Stimulated activated naive CD8-positive, alpha-beta T cell treated with anti-CD3 and anti-CD28 coated beads, Interleukin-15, amount 100 ng/mL, for 72 hours (primary cell): ENCODE measurements around the gene TCF4.

Experiments
- ATAC-seq: fragments of 150-1000 bp; cut with Tn5 transposase; 2 replicates; pipeline ENCODE4 v1.10.0; 2021; ENCODE audit warnings: mild to moderate bottlenecking, moderate library complexity
- DNase-seq, 2 donors: peaks; one replicate each; pipeline ENCODE4 v3.0.0; 2021 to 2022
- H3K27ac Mint-ChIP-seq, 2 donors: one replicate each; pipeline ENCODE4 v1.8.0; 2022; ENCODE audit warnings: mild to moderate bottlenecking in 2 of 2, mixed read lengths in 2 of 2, moderate library complexity in 2 of 2
- H3K27me3 Mint-ChIP-seq: one replicate; pipeline ENCODE4 v1.8.0; 2022; ENCODE audit warnings: mixed read lengths
- H3K4me1 Mint-ChIP-seq: one replicate; pipeline ENCODE4 v1.8.0; 2022; ENCODE audit warnings: mild to moderate bottlenecking, mixed read lengths
- H3K4me3 Mint-ChIP-seq, 2 donors: one replicate each; pipeline ENCODE4 v1.8.0; 2022; ENCODE audit warnings: mild to moderate bottlenecking in 2 of 2, mixed read lengths in 2 of 2, moderate library complexity in 1 of 2
- H3K9me3 Mint-ChIP-seq, 2 donors: one replicate each; pipeline ENCODE4 v1.8.0; 2022; ENCODE audit warnings: mixed read lengths in 2 of 2

The TCF4 gene

DNA sequence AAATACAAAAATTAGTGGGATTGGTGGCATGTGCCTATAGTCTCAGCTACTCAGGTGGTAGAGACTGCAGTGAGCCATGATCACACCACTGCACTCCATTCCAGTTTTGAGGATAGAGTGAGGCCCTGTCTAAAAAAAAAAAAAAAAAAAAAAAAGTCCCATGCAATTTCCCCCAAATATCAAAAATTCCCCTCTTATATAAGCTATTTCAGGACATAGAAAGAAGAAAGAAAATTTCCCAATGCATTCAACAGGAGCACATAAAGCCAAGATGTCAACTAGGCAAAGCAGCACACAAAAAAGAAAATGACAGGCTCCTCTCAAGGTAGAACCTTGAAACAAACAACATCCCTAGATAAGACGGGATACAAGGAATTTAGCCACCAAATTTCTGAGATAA, 213.3 kb downstream of the TCF4 start:
- H3K4me1 Mint-ChIP-seq, result no peaks in the 10 kb centered on the region
- no peaks in the 10 kb centered on the region for H3K27me3 Mint-ChIP-seq
- DNase-seq, result no peak
- H3K9me3 Mint-ChIP-seq, result no peaks in the 10 kb centered on the region
- no peak for ATAC-seq
- H3K4me3 Mint-ChIP-seq, result no peak overlapping the region
- H3K27ac Mint-ChIP-seq, result no peak overlapping the region

DNA sequence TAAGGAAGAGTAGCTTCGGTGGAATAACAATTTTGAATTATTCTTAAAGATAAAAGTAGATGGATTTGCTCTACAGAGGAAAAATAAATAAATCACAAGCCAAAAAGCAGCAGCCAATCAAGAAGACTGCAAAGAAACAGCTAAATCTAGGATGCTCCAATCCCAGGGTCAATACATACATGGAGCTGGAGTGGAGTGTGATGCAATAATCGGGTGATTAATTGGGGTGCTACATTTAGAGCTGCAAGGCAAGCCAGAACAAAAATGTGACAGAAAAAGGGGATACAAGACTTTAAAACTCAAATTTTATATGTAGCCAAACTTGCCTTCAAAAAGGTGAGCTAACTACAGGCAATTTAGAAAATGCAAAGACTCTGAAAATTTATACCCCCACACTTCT, 215.8 kb downstream of the TCF4 start:
- Mint-ChIP-seq H3K27me3 (no peaks in the 10 kb centered on the region), H3K4me3 (no peak overlapping the region), H3K9me3 (no peaks in the 10 kb centered on the region), H3K4me1 (no peaks in the 10 kb centered on the region), H3K27ac (no peak overlapping the region)
- ATAC-seq, result no peak
- no peak for DNase-seq

DNA sequence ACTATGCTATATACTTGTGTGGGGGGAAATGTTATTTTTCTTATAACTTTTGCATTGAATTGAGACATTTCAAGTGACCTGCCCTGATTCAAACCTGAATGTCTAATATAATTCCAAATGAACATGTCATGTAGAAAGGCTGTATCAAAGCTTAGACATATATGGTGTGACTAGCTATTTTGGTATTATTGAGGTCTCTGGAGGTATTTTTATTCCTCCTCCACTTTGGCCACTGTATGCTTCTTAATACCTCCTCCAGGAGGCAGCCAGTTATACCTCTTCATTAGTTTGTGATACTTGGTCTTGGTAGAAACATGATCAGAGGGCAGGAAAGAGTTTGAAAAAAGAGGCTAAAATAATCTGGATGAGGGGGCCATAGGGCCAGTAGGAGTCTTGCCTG, 217.1 kb downstream of the TCF4 start:
- H3K27me3 Mint-ChIP-seq, result no peaks in the 10 kb centered on the region
- ATAC-seq, result no peak
- no peaks in the 10 kb centered on the region for H3K9me3 Mint-ChIP-seq
- H3K4me3 Mint-ChIP-seq, result no peak overlapping the region
- no peaks in the 10 kb centered on the region for H3K4me1 Mint-ChIP-seq
- DNase-seq, result no peak
- no peak overlapping the region for H3K27ac Mint-ChIP-seq

- H3K27me3 Mint-ChIP-seq, result no peaks in the 10 kb centered on the region
- no peak overlapping the region for H3K4me3 Mint-ChIP-seq
- ATAC-seq (no peak), DNase-seq (no peak)
- H3K27ac Mint-ChIP-seq, result no peak overlapping the region
- no peaks in the 10 kb centered on the region for H3K4me1 Mint-ChIP-seq
- no peaks in the 10 kb centered on the region for H3K9me3 Mint-ChIP-seq
These were observed 218.6 kb downstream of the TCF4 start for GRCh38 chr18:55369346-55369745.

DNA sequence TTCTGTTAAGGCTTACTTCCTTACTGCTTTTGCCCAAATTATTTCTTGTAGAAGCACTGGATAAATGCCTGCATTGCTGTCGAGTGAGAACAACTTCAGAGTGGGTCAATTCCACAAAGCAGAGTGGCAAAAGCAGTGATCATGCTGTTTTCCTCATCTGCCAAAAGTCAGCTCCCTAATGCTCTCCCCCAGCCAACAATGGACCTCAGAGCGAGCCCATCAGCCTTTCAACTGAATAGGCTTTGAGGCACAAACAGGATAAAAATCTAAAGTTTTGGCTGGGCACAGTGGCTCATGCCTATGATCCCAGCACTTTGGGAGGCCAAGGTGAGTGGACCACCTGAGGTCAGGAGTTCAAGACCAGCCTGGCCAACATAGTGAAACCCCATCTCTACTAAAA, 222.7 kb downstream of the TCF4 start:
- Mint-ChIP-seq H3K9me3 (no peaks in the 10 kb centered on the region), H3K4me3 (no peak overlapping the region), H3K4me1 (no peaks in the 10 kb centered on the region), H3K27me3 (peaks cover 7% of the 10 kb centered on the region), H3K27ac (no peak overlapping the region)
- ATAC-seq (no peak), DNase-seq (no peak)

DNA sequence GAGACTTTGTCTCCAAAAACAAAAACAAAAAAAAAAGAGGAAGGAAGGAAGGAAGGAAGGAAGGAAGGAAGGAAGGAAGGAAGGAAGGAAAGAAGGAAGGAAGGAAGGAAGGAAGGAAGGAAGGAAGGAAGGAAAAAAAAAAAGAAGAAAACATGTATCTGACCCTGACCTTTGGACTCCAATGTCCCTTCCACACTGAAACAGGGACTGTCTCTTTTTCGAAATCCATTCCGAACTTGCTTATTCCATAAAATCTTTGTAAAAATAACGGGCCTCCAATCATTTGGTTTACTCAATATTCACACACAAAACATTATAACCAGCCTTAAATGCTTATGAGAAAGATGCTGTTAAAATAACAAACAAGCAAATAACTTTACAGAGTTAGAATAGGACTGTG, 225.7 kb downstream of the TCF4 start:
- no peak overlapping the region for H3K27ac Mint-ChIP-seq

GRCh38 chr18:55361492-55362250, 226.3 kb downstream of the TCF4 start:
- DNase-seq (no peak), ATAC-seq (no peak)
- H3K27me3 Mint-ChIP-seq, result peaks cover 7% of the 10 kb centered on the region
- no peak overlapping the region for H3K27ac Mint-ChIP-seq
- no peaks in the 10 kb centered on the region for H3K9me3 Mint-ChIP-seq
- H3K4me3 Mint-ChIP-seq, result no peak overlapping the region
- H3K4me1 Mint-ChIP-seq, result no peaks in the 10 kb centered on the region

More for the DNA sequence above, 225.7 kb downstream of the TCF4 start:
- Mint-ChIP-seq H3K27me3 (peaks cover 7% of the 10 kb centered on the region), H3K9me3 (no peaks in the 10 kb centered on the region), H3K4me1 (no peaks in the 10 kb centered on the region), H3K4me3 (no peak overlapping the region)
- ATAC-seq, result no peak
- DNase-seq, result no peak

DNA sequence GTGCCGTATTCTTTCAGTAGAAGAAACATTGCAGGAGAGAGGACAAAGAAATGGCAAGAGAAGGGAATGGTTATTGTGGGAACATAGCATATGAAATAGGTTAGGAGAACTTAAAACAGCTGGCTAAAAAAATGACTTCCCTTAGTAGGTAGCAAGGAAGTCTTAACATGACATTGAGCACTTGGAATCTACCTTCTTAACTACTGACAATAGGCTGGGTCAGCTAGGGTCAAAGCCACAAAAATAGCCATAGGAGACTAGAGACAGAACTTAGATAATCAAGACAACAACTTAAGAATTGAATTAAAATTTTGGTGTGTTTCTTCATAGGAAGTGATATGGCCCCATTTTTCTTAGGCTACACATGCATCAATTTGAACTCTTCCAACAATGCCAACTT, 227.9 kb downstream of the TCF4 start:
- no peak overlapping the region for H3K4me3 Mint-ChIP-seq
- no peak overlapping the region for H3K27ac Mint-ChIP-seq
- no peaks in the 10 kb centered on the region for H3K4me1 Mint-ChIP-seq
- no peak for ATAC-seq
- peaks cover 7% of the 10 kb centered on the region for H3K27me3 Mint-ChIP-seq
- no peak for DNase-seq
- no peaks in the 10 kb centered on the region for H3K9me3 Mint-ChIP-seq

- Mint-ChIP-seq H3K27me3 (peaks cover 7% of the 10 kb centered on the region), H3K9me3 (no peaks in the 10 kb centered on the region), H3K4me1 (no peaks in the 10 kb centered on the region), H3K4me3 (no peak overlapping the region), H3K27ac (no peak overlapping the region)
- ATAC-seq (no peak), DNase-seq (no peak)
These were observed 231.2 kb downstream of the TCF4 start for GRCh38 chr18:55356815-55357214.

- DNase-seq, result no peak
- H3K4me1 Mint-ChIP-seq, result no peaks in the 10 kb centered on the region
- no peaks in the 10 kb centered on the region for H3K9me3 Mint-ChIP-seq
- ATAC-seq, result no peak
- H3K27ac Mint-ChIP-seq, result no peak overlapping the region
- no peaks in the 10 kb centered on the region for H3K27me3 Mint-ChIP-seq
- no peak overlapping the region for H3K4me3 Mint-ChIP-seq
These were observed 232.8 kb downstream of the TCF4 start for GRCh38 chr18:55355223-55355622.

GRCh38 chr18:55354795-55355194, 233.2 kb downstream of the TCF4 start:
- Mint-ChIP-seq H3K4me3 (no peak overlapping the region), H3K9me3 (no peaks in the 10 kb centered on the region), H3K4me1 (no peaks in the 10 kb centered on the region), H3K27me3 (no peaks in the 10 kb centered on the region), H3K27ac (no peak overlapping the region)
- DNase-seq (no peak), ATAC-seq (no peak)

DNA sequence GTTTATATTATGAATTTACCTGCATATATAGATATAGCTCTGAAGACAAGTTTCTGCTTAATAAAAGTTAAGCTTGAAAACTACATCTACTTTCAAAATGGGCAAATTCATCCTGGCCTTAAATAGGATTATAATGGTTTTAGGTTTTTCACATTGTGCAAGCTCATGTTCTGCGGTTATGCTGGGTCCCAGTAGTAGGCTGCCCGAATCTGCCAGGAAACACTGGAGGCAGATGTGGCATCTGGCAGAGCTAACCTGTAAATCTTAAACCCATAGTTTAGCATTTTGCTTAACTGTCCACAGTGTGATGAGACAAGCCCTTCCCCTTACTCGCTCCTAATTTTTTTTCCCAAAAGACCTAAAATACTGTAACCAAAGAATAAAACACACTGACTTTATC, 234.2 kb downstream of the TCF4 start:
- H3K27me3 Mint-ChIP-seq, result no peaks in the 10 kb centered on the region
- H3K4me3 Mint-ChIP-seq, result no peak overlapping the region
- no peak for DNase-seq
- no peak for ATAC-seq
- no peaks in the 10 kb centered on the region for H3K4me1 Mint-ChIP-seq
- no peaks in the 10 kb centered on the region for H3K9me3 Mint-ChIP-seq
- H3K27ac Mint-ChIP-seq, result no peak overlapping the region

DNA sequence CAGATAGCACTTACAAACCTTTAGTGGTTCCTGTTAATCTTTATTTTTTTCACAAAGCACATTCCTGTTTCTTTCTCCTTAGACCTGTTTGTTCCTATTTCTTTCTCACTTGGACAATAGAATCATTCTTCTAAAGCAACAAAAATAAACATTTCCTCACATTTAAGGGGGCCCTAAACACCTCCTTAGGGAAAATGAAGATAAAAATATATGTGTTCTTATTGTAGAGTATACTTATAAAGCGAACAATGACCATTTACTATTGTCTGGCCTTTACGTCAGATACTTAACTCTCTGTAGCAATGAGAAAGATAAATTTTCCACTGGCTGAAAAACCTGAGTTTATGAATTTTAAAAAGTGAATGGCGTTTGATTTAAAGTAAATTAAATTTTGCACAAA, 234.6 kb downstream of the TCF4 start:
- DNase-seq (no peak), ATAC-seq (no peak)
- H3K4me1 Mint-ChIP-seq, result no peaks in the 10 kb centered on the region
- no peaks in the 10 kb centered on the region for H3K9me3 Mint-ChIP-seq
- H3K27ac Mint-ChIP-seq, result no peak overlapping the region
- H3K4me3 Mint-ChIP-seq, result no peak overlapping the region
- H3K27me3 Mint-ChIP-seq, result no peaks in the 10 kb centered on the region

- ATAC-seq, result no peak
- no peak overlapping the region for H3K4me3 Mint-ChIP-seq
- H3K27me3 Mint-ChIP-seq, result peaks cover 7% of the 10 kb centered on the region
- DNase-seq, result no peak
- H3K4me1 Mint-ChIP-seq, result no peaks in the 10 kb centered on the region
- no peak overlapping the region for H3K27ac Mint-ChIP-seq
- no peaks in the 10 kb centered on the region for H3K9me3 Mint-ChIP-seq
These were observed 235.8 kb downstream of the TCF4 start for GRCh38 chr18:55351980-55352714.

- Mint-ChIP-seq H3K27me3 (peaks cover 7% of the 10 kb centered on the region), H3K4me1 (no peaks in the 10 kb centered on the region), H3K9me3 (no peaks in the 10 kb centered on the region), H3K4me3 (no peak overlapping the region), H3K27ac (no peak overlapping the region)
- DNase-seq (no peak), ATAC-seq (no peak)
These were observed 236.7 kb downstream of the TCF4 start for GRCh38 chr18:55351241-55351691.

- H3K27me3 Mint-ChIP-seq, result peaks cover 7% of the 10 kb centered on the region
- no peak overlapping the region for H3K4me3 Mint-ChIP-seq
- ATAC-seq, result no peak
- no peaks in the 10 kb centered on the region for H3K9me3 Mint-ChIP-seq
- no peaks in the 10 kb centered on the region for H3K4me1 Mint-ChIP-seq
- no peak for DNase-seq
- no peak overlapping the region for H3K27ac Mint-ChIP-seq
These were observed 238.3 kb downstream of the TCF4 start for GRCh38 chr18:55349685-55350084.
